GM06990 (cell line): ENCODE results near the gene BHLHA15.

ENCODE experiments used
- DNase-seq: peaks from one replicate; pipeline ENCODE4 v3.0.0-alpha.2; 2011; ENCODE audit not compliant: insufficient read length; ENCODE audit errors: extremely low read depth
- H3K27me3 ChIP-seq: replicated peaks from 2 replicates; pipeline ENCODE4 v1.6.0; 2011; ENCODE audit warnings: low read length; ENCODE audit not compliant: control insufficient read depth, insufficient read depth
- H3K36me3 ChIP-seq: 2 replicates; pipeline ENCODE4 v1.5.1; 2011; ENCODE audit warnings: low read length; ENCODE audit not compliant: control insufficient read depth, insufficient read depth
- H3K4me3 ChIP-seq: replicated peaks from 2 replicates; pipeline ENCODE4 v1.5.1; 2011; ENCODE audit warnings: low read depth, mild to moderate bottlenecking, control low read depth, low read length
- CTCF ChIP-seq: IDR thresholded peaks from 2 replicates; pipeline ENCODE4 v1.5.1; 2011; ENCODE audit warnings: low read length, control low read depth, mild to moderate bottlenecking, inconsistent platforms; ENCODE audit not compliant: insufficient read depth, poor library complexity, severe bottlenecking

BHLHA15 gene

GRCh38 chr7:98189559-98189958, 21.7 kb upstream of the BHLHA15 start:
- TF ChIP-seq CTCF, result no peak
- no peaks in the 10 kb centered on the region for H3K27me3 ChIP-seq
- DNase-seq, result no peak
- peaks cover 8% of the 10 kb centered on the region for H3K36me3 ChIP-seq
- H3K4me3 ChIP-seq, result no peak overlapping the region

- H3K36me3 ChIP-seq, result peaks cover 11% of the 10 kb centered on the region
- TF ChIP-seq CTCF, result no peak
- DNase-seq, result no peak
- no peaks in the 10 kb centered on the region for H3K27me3 ChIP-seq
- no peak overlapping the region for H3K4me3 ChIP-seq
These were observed 19.4 kb upstream of the BHLHA15 start for GRCh38 chr7:98191668-98192431.

- no peak for DNase-seq
- no peak for TF ChIP-seq CTCF
- peaks cover 11% of the 10 kb centered on the region for H3K36me3 ChIP-seq
- no peaks in the 10 kb centered on the region for H3K27me3 ChIP-seq
- no peak overlapping the region for H3K4me3 ChIP-seq
These were observed 18.3 kb upstream of the BHLHA15 start for GRCh38 chr7:98192781-98193457.

- Histone ChIP-seq H3K4me3 (no peak overlapping the region), H3K27me3 (no peaks in the 10 kb centered on the region), H3K36me3 (peaks cover 11% of the 10 kb centered on the region)
- no peak for DNase-seq
- no peak for TF ChIP-seq CTCF
These were observed 17.6 kb upstream of the BHLHA15 start for GRCh38 chr7:98193474-98194180.

GRCh38 chr7:98194186-98194585, 17.1 kb upstream of the BHLHA15 start:
- no peaks in the 10 kb centered on the region for H3K27me3 ChIP-seq
- no peak for DNase-seq
- H3K36me3 ChIP-seq, result peaks cover 9% of the 10 kb centered on the region
- TF ChIP-seq CTCF, result no peak
- H3K4me3 ChIP-seq, result no peak overlapping the region
